Type B pancreatic cell (in vitro differentiated cells): ENCODE data around the gene RNASE1. TPM values are rescaled to one million over a fixed set of nuclear protein-coding genes. Genes with fewer than 3 reads are reported as not detected.
"Not testable (repeated sequence)": the region's sequence is repeated elsewhere in the genome, so short reads cannot be mapped to it uniquely, and the experiment has no call there.

Experiments used
- DNase-seq: peaks from one replicate; pipeline ENCODE4 v3.0.0; 2021; ENCODE audit warnings: mixed read lengths; ENCODE audit not compliant: unreplicated experiment; ENCODE audit errors: extremely low spot score
- H3K27ac Mint-ChIP-seq: 2 replicates; pipeline ENCODE4 v1.8.0; 2021; ENCODE audit warnings: mild to moderate bottlenecking, mixed read lengths
- H3K27me3 Mint-ChIP-seq: 2 replicates; pipeline ENCODE4 v1.8.0; 2021; ENCODE audit warnings: mixed read lengths
- H3K36me3 Mint-ChIP-seq: 2 replicates; pipeline ENCODE4 v1.8.0; 2021; ENCODE audit warnings: mixed read lengths
- H3K4me1 Mint-ChIP-seq: one replicate; pipeline ENCODE4 v1.8.0; 2021; ENCODE audit warnings: mixed read lengths; ENCODE audit not compliant: unreplicated experiment
- H3K4me3 Mint-ChIP-seq: 2 replicates; pipeline ENCODE4 v1.8.0; 2021; ENCODE audit warnings: mild to moderate bottlenecking, mixed read lengths
- H3K9me3 Mint-ChIP-seq: 2 replicates; pipeline ENCODE4 v1.8.0; 2021; ENCODE audit warnings: mixed read lengths
- total RNA-seq: library from RNA; stranded (reverse); gene quantifications from 2 replicates; pipeline ENCODE4 v1.2.1, GENCODE V29; 2021; ENCODE audit warnings: low replicate concordance
- TF ChIP-seq, protein P1 (sequence below): fragments of 200-600 bp; sonication (generic); conservative IDR thresholded peaks from 2 replicates; pipeline ENCODE4 v1.5.0; 2021; ENCODE audit warnings: antibody characterized with exemption, mild to moderate bottlenecking

Gene RNASE1
- total RNA-seq, 1 donor from 2014 or later, result 476 TPM

DNA sequence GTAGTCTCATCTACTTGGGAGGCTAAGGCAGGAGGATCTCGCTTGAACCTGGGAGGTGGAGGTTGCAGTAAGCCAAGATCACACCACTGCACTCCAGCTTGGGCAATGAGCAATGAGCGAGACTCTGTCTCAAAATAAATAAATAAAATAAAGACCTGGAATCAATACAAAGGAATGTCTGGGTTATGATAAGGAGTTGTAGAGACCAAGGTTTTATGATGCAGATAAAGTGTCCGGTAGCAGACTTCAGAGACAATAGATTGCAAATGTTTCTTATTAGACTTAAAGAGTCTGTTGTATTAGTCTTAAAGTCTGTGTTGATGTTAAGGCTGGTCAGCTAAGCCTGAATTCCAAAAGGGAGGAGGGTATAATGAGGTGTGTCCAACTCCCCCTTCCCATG lies 35.2 kb upstream of the RNASE1 start:
- Mint-ChIP-seq H3K27ac (no peak overlapping the region), H3K36me3 (no peaks in the 10 kb centered on the region), H3K4me3 (no peak overlapping the region), H3K9me3 (no peaks in the 10 kb centered on the region), H3K4me1 (peaks cover 6% of the 10 kb centered on the region), H3K27me3 (no peaks in the 10 kb centered on the region)
- no peak for DNase-seq
- TF ChIP-seq, protein P1, sequence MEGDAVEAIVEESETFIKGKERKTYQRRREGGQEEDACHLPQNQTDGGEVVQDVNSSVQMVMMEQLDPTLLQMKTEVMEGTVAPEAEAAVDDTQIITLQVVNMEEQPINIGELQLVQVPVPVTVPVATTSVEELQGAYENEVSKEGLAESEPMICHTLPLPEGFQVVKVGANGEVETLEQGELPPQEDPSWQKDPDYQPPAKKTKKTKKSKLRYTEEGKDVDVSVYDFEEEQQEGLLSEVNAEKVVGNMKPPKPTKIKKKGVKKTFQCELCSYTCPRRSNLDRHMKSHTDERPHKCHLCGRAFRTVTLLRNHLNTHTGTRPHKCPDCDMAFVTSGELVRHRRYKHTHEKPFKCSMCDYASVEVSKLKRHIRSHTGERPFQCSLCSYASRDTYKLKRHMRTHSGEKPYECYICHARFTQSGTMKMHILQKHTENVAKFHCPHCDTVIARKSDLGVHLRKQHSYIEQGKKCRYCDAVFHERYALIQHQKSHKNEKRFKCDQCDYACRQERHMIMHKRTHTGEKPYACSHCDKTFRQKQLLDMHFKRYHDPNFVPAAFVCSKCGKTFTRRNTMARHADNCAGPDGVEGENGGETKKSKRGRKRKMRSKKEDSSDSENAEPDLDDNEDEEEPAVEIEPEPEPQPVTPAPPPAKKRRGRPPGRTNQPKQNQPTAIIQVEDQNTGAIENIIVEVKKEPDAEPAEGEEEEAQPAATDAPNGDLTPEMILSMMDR, result no peak

DNA sequence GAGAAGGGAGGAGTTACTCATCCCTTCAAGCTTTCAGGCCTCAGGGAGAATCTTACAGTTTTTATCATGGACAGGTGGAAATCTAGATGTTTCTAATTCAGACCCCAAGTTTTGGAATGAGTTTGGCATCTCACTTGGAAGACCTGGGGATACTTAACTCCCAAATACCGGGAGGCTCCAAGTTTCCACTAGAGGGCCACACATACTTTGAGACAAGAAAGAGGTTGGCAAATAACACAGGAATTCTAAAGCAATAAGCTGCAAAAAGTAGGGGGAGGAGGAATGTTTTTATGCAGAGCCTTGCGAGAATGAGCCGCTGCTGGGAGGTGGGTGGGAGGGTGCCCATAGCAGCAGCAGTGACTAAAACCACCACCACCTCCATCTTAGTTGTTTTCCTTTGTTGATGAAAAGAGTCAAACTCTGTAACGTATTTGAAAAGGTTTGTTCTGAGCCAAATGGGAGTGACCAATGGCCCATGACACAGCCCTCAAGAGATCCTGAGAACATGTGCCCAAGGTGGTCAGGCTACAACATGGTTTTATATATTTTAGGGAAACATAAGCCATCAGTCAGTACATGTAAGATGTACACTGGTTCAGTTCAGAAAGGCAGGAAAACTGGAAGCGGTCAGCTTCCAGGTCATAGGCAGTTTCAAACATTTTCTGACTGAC lies 34.2 kb upstream of the RNASE1 start:
- peaks cover 6% of the 10 kb centered on the region for H3K4me1 Mint-ChIP-seq
- no peaks in the 10 kb centered on the region for H3K36me3 Mint-ChIP-seq
- H3K27ac Mint-ChIP-seq, result no peak overlapping the region
- no peaks in the 10 kb centered on the region for H3K9me3 Mint-ChIP-seq
- no peaks in the 10 kb centered on the region for H3K27me3 Mint-ChIP-seq
- no peak overlapping the region for H3K4me3 Mint-ChIP-seq
- TF ChIP-seq, protein P1, result peak; percentile 66
- no peak for DNase-seq

DNA sequence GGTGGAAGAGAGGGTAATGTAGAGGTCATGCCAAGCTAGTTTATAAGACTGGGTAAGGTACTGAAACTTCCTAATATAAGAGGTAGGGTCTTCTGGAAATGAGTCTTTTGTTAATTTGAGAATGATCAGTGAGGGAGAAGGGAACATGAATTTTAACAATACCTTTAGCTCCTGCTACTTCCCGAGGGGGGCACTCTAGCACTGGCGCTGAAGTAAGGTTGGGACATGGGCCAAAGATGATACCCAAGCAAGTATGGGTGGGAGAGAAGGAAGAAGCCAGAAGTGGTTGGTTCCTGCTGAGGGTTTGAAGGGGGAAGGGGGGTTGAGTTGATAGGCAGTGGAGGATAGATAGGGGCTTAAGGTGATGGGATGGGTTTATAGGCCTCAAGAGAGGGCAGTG lies 32.3 kb upstream of the RNASE1 start:
- Mint-ChIP-seq H3K9me3 (no peaks in the 10 kb centered on the region), H3K4me1 (peaks cover 6% of the 10 kb centered on the region), H3K27me3 (no peaks in the 10 kb centered on the region), H3K27ac (no peak overlapping the region), H3K36me3 (no peaks in the 10 kb centered on the region), H3K4me3 (no peak overlapping the region)
- TF ChIP-seq, protein P1, result no peak
- no peak for DNase-seq

DNA sequence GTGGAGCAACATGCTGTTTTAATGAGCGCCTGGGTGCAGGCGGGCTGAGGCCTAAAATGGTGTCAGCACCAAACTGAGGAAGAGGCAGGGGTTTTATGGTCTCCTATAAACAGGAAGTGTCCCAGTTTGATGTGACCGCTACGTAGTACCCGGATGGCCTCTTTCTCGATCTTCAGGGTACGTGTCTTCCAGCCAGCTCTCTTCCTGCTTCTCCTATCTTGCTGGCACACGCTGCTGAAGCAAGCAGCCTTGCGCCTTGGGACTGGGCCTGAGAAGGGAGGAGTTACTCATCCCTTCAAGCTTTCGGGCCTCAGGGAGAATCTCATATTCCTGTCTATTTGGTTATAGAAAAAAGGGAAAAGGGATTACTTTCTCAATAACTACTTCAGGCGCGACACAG lies 28.2 kb upstream of the RNASE1 start:
- Mint-ChIP-seq H3K4me3 (no peak overlapping the region), H3K9me3 (no peaks in the 10 kb centered on the region), H3K36me3 (no peaks in the 10 kb centered on the region), H3K27me3 (no peaks in the 10 kb centered on the region), H3K4me1 (peaks cover 6% of the 10 kb centered on the region), H3K27ac (no peak overlapping the region)
- TF ChIP-seq, protein P1, result no peak
- DNase-seq, result no peak

DNA sequence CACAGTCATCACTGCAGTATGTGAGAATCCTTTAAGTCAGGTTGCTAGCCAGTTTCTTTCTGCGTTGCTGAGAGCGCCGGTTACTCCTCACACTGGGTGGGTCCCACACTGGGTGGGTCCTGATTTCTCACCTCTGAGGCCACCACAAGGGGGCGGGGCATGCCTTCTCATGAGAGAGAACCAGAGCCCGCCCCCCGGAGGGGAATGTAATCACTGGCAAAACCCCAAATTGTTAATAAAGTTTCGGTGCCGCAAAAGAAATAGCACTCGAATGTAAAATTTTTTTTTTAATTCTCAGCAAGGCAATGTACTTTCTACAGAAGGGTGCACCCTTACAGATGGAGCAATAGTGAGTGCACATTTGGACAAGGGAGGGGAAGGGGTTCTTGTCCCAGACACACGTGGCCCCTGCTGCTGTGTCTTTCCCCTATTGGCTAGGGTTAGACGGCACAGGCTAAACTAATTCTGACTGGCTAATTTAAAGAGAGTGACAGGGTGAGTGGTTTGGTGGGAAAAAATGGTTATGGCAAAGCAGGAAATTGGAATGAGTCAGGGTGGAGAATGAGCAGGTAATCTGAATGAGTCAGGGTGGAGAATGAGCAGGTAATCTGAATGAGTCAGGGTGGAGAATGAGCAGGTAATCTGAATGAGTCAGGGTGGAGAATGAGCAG lies 25.5 kb upstream of the RNASE1 start:
- Mint-ChIP-seq H3K4me3 (peak overlapping the region; percentile 74), H3K27ac (peak overlapping the region; percentile 53)
- not testable (repeated sequence) for H3K9me3 Mint-ChIP-seq, H3K36me3 Mint-ChIP-seq, H3K4me1 Mint-ChIP-seq, H3K27me3 Mint-ChIP-seq, DNase-seq

DNA sequence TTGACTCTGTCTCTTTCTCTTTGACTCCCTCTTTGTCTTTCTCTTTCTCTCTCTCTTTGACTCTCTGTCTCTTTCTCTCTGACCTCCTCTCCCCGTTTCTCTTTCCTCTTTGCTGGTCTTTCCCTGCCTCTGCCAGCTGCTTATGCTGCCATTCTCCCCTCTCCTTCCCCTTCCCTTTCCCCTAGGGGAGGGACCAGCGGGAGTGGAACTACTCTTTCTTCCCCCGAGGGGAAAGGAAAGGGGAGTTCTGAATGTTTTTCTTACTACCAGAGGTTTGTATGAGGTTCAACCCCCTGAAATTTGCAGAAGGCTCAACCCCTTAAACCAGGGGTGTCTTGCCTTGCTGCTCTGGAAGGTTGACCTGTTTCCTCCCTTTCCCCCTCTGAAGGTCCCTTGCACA lies 24.7 kb upstream of the RNASE1 start:
- Mint-ChIP-seq H3K4me1 (peaks cover 6% of the 10 kb centered on the region), H3K27ac (peak overlapping the region; percentile 53), H3K36me3 (no peaks in the 10 kb centered on the region), H3K4me3 (peak overlapping the region; percentile 74), H3K9me3 (no peaks in the 10 kb centered on the region), H3K27me3 (no peaks in the 10 kb centered on the region)
- no peak for DNase-seq
- TF ChIP-seq, protein P1, result no peak

DNA sequence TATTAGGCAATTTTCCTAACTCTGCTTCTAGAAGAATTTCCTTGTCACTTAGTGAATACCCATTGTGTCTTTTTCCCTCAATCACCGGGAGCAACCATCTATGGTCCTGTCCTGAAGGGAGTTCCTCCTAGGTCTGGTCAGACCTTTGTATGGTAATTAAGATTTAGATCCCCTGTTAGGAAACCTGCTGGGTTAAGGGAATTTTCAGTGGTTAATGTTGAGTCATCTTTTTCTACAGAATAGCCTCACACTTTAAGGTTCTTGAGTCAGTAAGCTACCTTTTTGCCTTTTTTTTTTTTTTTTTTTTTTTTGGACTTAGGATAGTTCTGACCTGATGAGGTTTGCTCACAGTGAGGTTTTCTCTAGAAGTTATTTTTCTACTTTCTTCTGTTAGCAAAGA lies 24.0 kb upstream of the RNASE1 start:
- H3K4me3 Mint-ChIP-seq, result peak overlapping the region; percentile 29
- H3K27ac Mint-ChIP-seq, result peak overlapping the region; percentile 78
- peaks cover 12% of the 10 kb centered on the region for H3K4me1 Mint-ChIP-seq
- not testable (repeated sequence) for DNase-seq, H3K27me3 Mint-ChIP-seq, H3K9me3 Mint-ChIP-seq, H3K36me3 Mint-ChIP-seq
